GM23338 (cell line): ENCODE measurements around the gene STKLD1. TPM values are rescaled to one million over a fixed set of nuclear protein-coding genes. Genes with fewer than 3 reads are reported as not detected.

Experiments used
- ATAC-seq: fragments of 200-7000 bp; cut with Tn5 transposase; 3 replicates; pipeline ENCODE4 v1.9.1; 2020
- DNase-seq: peaks from one replicate; pipeline ENCODE4 v3.0.0-alpha.2; 2015; ENCODE audit warnings: low spot score
- H2AFZ ChIP-seq: fragments of 200-600 bp; sonication (generic); 2 replicates; pipeline ENCODE4 v1.8.0; 2016; ENCODE audit warnings: antibody characterized with exemption, mild to moderate bottlenecking, moderate library complexity
- H3F3A ChIP-seq: fragments of 200-600 bp; sonication (generic); replicated peaks from 2 replicates; pipeline ENCODE4 v1.8.0; 2017; ENCODE audit warnings: antibody characterized with exemption, mixed run types, low read depth
- H3K27ac ChIP-seq: fragments of 200-600 bp; sonication (generic); 2 replicates; pipeline ENCODE4 v1.6.1; 2016; ENCODE audit warnings: low read depth
- H3K27me3 ChIP-seq: fragments of 200-600 bp; sonication (generic); 2 replicates; pipeline ENCODE4 v1.8.0; 2016; ENCODE audit warnings: mild to moderate bottlenecking, mixed run types, moderate library complexity; ENCODE audit not compliant: insufficient read depth
- H3K36me3 ChIP-seq: fragments of 200-600 bp; sonication (generic); 2 replicates; pipeline ENCODE4 v1.8.0; 2016; ENCODE audit warnings: mild to moderate bottlenecking; ENCODE audit not compliant: insufficient read depth
- H3K4me1 ChIP-seq: fragments of 200-600 bp; sonication (generic); 2 replicates; pipeline ENCODE4 v1.8.0; 2016; ENCODE audit warnings: mild to moderate bottlenecking, moderate library complexity; ENCODE audit not compliant: insufficient read depth
- H3K4me2 ChIP-seq: fragments of 200-600 bp; sonication (generic); 2 replicates; pipeline ENCODE4 v1.7.1; 2017; ENCODE audit warnings: mixed run types
- H3K4me3 ChIP-seq: fragments of 200-600 bp; sonication (generic); 2 replicates; pipeline ENCODE4 v1.6.1; 2016; ENCODE audit warnings: mixed run types
- H3K79me2 ChIP-seq: fragments of 200-600 bp; sonication (generic); replicated peaks from 2 replicates; pipeline ENCODE4 v1.8.0; 2017; ENCODE audit warnings: mild to moderate bottlenecking; ENCODE audit not compliant: insufficient read depth
- H3K9me2 ChIP-seq: fragments of 200-600 bp; sonication (generic); 2 replicates; pipeline ENCODE4 v1.8.0; 2017; ENCODE audit not compliant: insufficient read depth
- H4K20me1 ChIP-seq: fragments of 200-600 bp; sonication (generic); replicated peaks from 2 replicates; pipeline ENCODE4 v1.8.0; 2017; ENCODE audit warnings: mild to moderate bottlenecking; ENCODE audit not compliant: insufficient read depth
- H3K27ac Mint-ChIP-seq: 2 replicates; pipeline ENCODE4 v1.8.0; 2020; ENCODE audit warnings: inconsistent platforms, mild to moderate bottlenecking, moderate library complexity, mixed read lengths
- H3K27me3 Mint-ChIP-seq: 3 replicates; pipeline ENCODE4 v1.8.0; 2022; ENCODE audit warnings: low read depth, mild to moderate bottlenecking, moderate library complexity, mixed read lengths, inconsistent platforms; ENCODE audit not compliant: insufficient read depth, poor library complexity
- H3K36me3 Mint-ChIP-seq: 3 replicates; pipeline ENCODE4 v1.8.0; 2021; ENCODE audit warnings: low read depth, mild to moderate bottlenecking, inconsistent platforms, moderate library complexity, mixed read lengths
- H3K4me1 Mint-ChIP-seq: 3 replicates; pipeline ENCODE4 v1.8.0; 2020; ENCODE audit warnings: mild to moderate bottlenecking, inconsistent platforms, mixed read lengths
- H3K4me3 Mint-ChIP-seq: 3 replicates; pipeline ENCODE4 v1.8.0; 2021; ENCODE audit warnings: moderate library complexity, mild to moderate bottlenecking, inconsistent platforms, mixed read lengths
- H3K9me3 Mint-ChIP-seq: 3 replicates; pipeline ENCODE4 v1.8.0; 2020; ENCODE audit warnings: moderate library complexity, mild to moderate bottlenecking, inconsistent platforms, mixed read lengths
- CREB1 ChIP-seq: fragments of 250-450 bp; sonication (Bioruptor Pico); IDR thresholded peaks from 2 replicates; pipeline ENCODE4 v1.5.0; 2020; ENCODE audit warnings: low read depth, mild to moderate bottlenecking, moderate library complexity
- EZH2 ChIP-seq: fragments of 200-600 bp; sonication (generic); IDR thresholded peaks from one replicate; pipeline ENCODE4 v1.8.0; 2017; ENCODE audit warnings: antibody characterized with exemption, mild to moderate bottlenecking, low read depth; ENCODE audit not compliant: unreplicated experiment
- EZH2phosphoT487 ChIP-seq: fragments of 200-600 bp; sonication (generic); IDR thresholded peaks from one replicate; pipeline ENCODE4 v1.8.1; 2018; ENCODE audit warnings: antibody characterized with exemption; ENCODE audit not compliant: unreplicated experiment
- JUNB ChIP-seq: IDR thresholded peaks from one replicate; pipeline ENCODE4 v1.6.1; 2016; ENCODE audit warnings: antibody characterized with exemption; ENCODE audit not compliant: unreplicated experiment
- NANOG ChIP-seq: IDR thresholded peaks from 2 replicates; pipeline ENCODE4 v1.6.1; 2016; ENCODE audit warnings: antibody characterized with exemption, borderline replicate concordance
- POLR2AphosphoS5 ChIP-seq: IDR thresholded peaks from 2 replicates; pipeline ENCODE4 v1.6.1; 2016; ENCODE audit warnings: antibody characterized with exemption, low read depth
- ZNF114 ChIP-seq: fragments of 250-450 bp; sonication (Bioruptor Pico); IDR thresholded peaks from 2 replicates; pipeline ENCODE4 v1.5.0; 2020; ENCODE audit warnings: mild to moderate bottlenecking, moderate library complexity
- polyA plus RNA-seq: library from polyadenylated mRNA; unstranded; fragments of >200 nt; fragmentation: Nextera tagmentation; extraction: Ambion mirVana; gene quantifications from 2 replicates; pipeline ENCODE4 v1.2.1, GENCODE V29; 2016
- total RNA-seq: library from RNA; depleted of rRNA; stranded (reverse); fragments of >200 nt; shearing (Covaris generic); gene quantifications from 2 replicates; pipeline ENCODE4 v1.2.3, GENCODE V29; 2014
- TF ChIP-seq, protein P1 (sequence below): fragments of 250-450 bp; sonication (Bioruptor Pico); IDR thresholded peaks from 2 replicates; pipeline ENCODE4 v1.5.0; 2020; ENCODE audit warnings: mild to moderate bottlenecking, moderate library complexity
- TF ChIP-seq, protein P2 (sequence below): IDR thresholded peaks from 2 replicates; pipeline ENCODE4 v1.6.1; 2016; ENCODE audit warnings: antibody characterized with exemption

The STKLD1 gene
- total and polyA plus RNA-seq, 2 experiments from 2014 or later: 0.57 TPM; not detected in 1

DNA sequence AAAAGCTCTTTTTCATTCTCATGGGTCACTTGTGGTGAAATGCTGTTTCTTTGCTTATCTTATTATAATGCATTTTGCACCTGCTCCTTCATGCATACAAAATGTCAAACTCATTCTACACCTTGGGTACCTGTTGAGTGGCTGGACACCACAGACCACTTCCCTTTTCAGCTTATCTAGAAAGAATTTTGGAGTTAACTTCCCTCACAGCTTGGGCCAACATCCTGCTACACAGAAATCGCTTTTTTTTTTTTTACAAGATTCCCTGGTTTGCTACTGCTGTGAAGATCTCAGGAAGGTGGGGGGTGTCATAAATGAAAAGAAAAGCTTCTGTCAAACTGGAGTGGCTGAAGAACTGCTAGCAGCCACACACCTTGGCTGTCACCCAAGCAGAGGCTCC, 39.0 kb downstream of the STKLD1 start (continued):
- TF ChIP-seq, protein P1, sequence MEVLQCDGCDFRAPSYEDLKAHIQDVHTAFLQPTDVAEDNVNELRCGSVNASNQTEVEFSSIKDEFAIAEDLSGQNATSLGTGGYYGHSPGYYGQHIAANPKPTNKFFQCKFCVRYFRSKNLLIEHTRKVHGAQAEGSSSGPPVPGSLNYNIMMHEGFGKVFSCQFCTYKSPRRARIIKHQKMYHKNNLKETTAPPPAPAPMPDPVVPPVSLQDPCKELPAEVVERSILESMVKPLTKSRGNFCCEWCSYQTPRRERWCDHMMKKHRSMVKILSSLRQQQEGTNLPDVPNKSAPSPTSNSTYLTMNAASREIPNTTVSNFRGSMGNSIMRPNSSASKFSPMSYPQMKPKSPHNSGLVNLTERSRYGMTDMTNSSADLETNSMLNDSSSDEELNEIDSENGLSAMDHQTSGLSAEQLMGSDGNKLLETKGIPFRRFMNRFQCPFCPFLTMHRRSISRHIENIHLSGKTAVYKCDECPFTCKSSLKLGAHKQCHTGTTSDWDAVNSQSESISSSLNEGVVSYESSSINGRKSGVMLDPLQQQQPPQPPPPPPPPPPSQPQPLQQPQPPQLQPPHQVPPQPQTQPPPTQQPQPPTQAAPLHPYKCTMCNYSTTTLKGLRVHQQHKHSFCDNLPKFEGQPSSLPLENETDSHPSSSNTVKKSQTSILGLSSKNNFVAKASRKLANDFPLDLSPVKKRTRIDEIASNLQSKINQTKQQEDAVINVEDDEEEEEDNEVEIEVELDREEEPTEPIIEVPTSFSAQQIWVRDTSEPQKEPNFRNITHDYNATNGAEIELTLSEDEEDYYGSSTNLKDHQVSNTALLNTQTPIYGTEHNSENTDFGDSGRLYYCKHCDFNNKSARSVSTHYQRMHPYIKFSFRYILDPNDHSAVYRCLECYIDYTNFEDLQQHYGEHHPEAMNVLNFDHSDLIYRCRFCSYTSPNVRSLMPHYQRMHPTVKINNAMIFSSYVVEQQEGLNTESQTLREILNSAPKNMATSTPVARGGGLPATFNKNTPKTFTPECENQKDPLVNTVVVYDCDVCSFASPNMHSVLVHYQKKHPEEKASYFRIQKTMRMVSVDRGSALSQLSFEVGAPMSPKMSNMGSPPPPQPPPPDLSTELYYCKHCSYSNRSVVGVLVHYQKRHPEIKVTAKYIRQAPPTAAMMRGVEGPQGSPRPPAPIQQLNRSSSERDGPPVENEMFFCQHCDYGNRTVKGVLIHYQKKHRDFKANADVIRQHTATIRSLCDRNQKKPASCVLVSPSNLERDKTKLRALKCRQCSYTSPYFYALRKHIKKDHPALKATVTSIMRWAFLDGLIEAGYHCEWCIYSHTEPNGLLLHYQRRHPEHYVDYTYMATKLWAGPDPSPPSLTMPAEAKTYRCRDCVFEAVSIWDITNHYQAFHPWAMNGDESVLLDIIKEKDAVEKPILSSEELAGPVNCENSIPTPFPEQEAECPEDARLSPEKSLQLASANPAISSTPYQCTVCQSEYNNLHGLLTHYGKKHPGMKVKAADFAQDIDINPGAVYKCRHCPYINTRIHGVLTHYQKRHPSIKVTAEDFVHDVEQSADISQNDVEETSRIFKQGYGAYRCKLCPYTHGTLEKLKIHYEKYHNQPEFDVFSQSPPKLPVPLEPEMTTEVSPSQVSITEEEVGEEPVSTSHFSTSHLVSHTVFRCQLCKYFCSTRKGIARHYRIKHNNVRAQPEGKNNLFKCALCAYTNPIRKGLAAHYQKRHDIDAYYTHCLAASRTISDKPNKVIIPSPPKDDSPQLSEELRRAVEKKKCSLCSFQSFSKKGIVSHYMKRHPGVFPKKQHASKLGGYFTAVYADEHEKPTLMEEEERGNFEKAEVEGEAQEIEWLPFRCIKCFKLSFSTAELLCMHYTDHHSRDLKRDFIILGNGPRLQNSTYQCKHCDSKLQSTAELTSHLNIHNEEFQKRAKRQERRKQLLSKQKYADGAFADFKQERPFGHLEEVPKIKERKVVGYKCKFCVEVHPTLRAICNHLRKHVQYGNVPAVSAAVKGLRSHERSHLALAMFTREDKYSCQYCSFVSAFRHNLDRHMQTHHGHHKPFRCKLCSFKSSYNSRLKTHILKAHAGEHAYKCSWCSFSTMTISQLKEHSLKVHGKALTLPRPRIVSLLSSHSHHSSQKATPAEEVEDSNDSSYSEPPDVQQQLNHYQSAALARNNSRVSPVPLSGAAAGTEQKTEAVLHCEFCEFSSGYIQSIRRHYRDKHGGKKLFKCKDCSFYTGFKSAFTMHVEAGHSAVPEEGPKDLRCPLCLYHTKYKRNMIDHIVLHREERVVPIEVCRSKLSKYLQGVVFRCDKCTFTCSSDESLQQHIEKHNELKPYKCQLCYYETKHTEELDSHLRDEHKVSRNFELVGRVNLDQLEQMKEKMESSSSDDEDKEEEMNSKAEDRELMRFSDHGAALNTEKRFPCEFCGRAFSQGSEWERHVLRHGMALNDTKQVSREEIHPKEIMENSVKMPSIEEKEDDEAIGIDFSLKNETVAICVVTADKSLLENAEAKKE (CRISPR knock-in tag): no peak
- no peak for TF ChIP-seq ZNF114
- no peak for TF ChIP-seq JUNB
- no peak for TF ChIP-seq EZH2
- no peak for TF ChIP-seq EZH2phosphoT487
- no peak for TF ChIP-seq NANOG
- TF ChIP-seq POLR2AphosphoS5: no peak

DNA sequence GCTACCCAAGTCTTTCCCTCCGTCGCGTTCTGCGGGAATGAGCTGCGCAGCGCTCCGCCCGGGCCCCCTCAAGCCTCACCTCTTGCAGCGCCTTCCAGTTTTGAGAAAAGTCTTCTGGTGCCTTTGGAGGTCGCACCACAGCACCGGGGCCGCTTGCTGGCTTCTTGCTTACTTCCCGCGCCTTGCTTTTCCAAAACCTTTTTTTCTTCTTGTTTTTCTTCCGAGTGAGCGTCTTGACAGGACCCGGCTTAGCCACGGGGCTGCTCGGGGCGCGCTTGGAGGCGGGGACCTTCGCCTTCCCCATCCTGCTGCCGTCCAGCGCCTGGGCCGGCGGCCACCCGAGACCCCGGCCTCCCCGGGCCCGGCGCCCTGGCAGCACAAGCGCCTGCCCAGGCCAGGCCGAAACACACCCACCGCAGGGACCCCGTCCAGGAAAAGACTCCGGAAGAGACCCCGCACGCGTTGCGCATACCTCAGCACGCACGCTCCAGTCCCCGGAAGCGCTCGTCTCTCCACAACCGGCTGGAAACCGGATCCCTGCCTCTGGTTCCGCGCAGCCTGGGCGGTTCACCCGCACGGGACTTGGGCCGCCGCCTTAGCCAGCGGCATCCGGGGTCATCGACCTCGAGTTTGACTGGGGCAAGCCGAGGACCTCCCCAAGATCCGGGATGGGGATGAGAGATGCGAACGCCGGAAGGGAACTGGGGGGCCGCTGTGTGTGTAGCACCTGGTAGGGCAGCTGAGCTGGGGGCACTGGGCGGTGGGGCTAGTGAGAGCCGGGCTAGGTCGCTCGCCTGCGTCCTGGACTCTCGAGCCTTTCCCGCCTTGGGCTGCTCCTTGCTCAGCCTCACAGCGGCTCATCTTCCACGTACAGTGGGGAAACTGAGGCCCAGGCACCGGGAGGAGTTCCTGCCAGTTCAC, 41.6 kb downstream of the STKLD1 start, which contains the start of gene REXO4:
Gene REXO4 (minus strand): TSS at position 470 of the 921 bp plus-strand sequence. CDS start 166 bp downstream, at position 304.
- Histone ChIP-seq H3K27ac (peak within 1 kb of the TSS; percentile 100), H3K4me1 (peaks cover 7% of the 10 kb centered on the region), H3K36me3 (peaks cover 3% of the 10 kb centered on the region; the same call in 1 of the 2 replicates), H3K4me2 (peak within 1 kb of the TSS; percentile 91), H3K27me3 (no peaks in the 10 kb centered on the region), H4K20me1 (peaks cover 5% of the 10 kb centered on the region), H2AFZ (peak within 1 kb of the TSS; percentile 93), H3F3A (peaks cover 10% of the 10 kb centered on the region), H3K9me2 (no peaks in the 10 kb centered on the region), H3K4me3 (peak within 1 kb of the TSS; percentile 97), H3K79me2 (peaks cover 41% of the 10 kb centered on the region)
- H3K4me1 Mint-ChIP-seq: peaks cover 35% of the 10 kb centered on the region
- H3K27ac Mint-ChIP-seq: peak within 1 kb of the TSS; percentile 95
- TF ChIP-seq CREB1: peak; percentile 79
- TF ChIP-seq NANOG: no peak
- peak; percentile 73 for TF ChIP-seq POLR2AphosphoS5
- TF ChIP-seq, protein P2, sequence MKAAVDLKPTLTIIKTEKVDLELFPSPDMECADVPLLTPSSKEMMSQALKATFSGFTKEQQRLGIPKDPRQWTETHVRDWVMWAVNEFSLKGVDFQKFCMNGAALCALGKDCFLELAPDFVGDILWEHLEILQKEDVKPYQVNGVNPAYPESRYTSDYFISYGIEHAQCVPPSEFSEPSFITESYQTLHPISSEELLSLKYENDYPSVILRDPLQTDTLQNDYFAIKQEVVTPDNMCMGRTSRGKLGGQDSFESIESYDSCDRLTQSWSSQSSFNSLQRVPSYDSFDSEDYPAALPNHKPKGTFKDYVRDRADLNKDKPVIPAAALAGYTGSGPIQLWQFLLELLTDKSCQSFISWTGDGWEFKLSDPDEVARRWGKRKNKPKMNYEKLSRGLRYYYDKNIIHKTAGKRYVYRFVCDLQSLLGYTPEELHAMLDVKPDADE: peak; percentile 73
- H3K27me3 Mint-ChIP-seq: peaks cover 19% of the 10 kb centered on the region
- DNase-seq (peak; percentile 96), ATAC-seq (peak; percentile 91)
- H3K36me3 Mint-ChIP-seq: peaks cover 36% of the 10 kb centered on the region
- peaks cover 8% of the 10 kb centered on the region; the same call in 2 of the 3 replicates for H3K9me3 Mint-ChIP-seq
- H3K4me3 Mint-ChIP-seq: peak within 1 kb of the TSS; percentile 96
